HG02763 (cell line): ENCODE measurements around the gene PARK7.

ENCODE experiments used
- ATAC-seq: cut with Tn5 transposase; IDR thresholded peaks from one replicate; pipeline ENCODE4 v1.9.1; 2021; ENCODE audit warnings: mild to moderate bottlenecking, moderate library complexity; ENCODE audit not compliant: unreplicated experiment

Gene PARK7

GRCh38 chr1:8006037-8006963 is 44.8 kb downstream of the PARK7 start:
- ATAC-seq, result no peak

GRCh38 chr1:8009043-8010002 is 47.8 kb downstream of the PARK7 start:
- no peak for ATAC-seq

- ATAC-seq, result no peak
Measured at GRCh38 chr1:8010080-8010664, 48.7 kb downstream of the PARK7 start.

DNA sequence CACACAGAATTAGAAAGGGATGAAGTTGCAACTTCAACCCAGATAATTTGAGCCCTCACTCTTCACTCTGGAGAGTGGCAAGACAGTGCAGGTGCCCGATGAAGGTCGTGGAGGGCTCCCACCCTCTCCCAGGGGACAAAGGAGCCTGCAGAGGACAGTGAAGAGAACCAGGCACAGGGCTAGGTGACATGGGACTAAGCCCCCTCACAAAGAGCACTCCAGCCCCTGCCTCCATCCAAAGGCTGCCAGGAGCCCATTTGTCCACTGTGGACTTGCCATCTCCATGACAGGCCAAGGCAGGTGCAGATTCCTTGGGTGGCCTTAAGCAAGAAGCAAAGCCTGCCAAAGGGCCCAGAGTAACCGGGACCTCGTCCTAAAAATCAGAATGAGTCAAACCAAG is 49.5 kb downstream of the PARK7 start:
- no peak for ATAC-seq

DNA sequence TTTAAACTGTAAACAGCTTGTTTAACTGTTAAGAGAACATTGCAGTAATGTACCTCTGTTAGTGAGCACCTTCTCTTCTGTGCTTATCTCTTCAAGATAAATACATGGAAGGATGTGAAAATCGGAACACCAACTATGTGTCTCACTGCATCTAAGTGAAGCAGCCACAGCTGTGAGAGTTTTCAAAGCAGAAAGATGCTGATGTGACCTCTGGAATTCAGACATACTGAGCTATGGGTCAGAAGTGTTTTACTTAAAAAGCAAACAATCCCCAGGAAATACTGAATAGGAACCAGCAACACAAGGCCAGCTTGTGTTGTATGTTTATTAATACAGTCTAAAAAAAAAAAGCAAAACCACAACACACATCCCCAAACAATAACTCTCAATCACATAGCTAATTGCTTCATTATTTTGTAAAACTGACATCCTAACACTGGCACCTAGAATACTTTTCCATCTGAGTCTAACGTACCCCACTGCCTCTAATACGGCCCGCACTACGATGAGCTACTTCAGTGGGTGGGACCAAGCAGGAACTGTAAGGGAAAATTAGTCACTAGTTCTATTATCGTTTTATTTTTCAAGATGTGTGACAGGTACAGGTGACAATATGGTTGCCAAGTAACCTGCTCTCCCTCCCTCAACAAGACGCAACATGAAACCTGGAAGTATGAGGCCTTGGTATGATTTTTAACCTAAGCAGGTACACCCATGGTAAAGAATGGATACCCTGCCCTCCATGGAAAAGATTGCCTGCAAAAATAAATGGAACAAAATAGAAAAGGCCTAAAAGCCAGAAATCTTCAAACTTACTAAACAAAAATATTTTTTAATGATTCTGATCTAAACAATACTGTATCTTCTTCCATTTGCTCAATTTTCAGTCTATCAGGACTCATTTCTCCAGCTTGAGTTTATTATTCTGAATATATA is 50.7 kb downstream of the PARK7 start:
- no peak for ATAC-seq

DNA sequence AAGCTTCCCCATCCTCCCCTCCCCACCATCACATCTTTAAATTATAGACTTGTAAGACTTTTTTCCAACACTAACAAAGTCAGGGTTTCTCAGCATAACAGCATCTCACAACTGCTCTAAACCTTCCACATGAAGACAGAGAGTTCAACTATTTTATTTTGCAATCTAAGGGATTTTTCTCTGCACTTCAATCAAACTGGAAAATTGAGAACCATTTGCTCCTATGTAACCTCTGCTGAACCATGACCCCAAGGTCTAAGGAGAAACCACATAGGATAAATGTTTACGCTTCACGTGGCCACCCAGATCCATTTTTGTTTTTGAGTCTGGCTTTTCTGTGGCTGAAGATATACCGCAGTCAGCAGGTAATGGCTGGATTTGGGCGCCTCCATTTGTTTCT is 51.4 kb downstream of the PARK7 start:
- ATAC-seq, result no peak

- no peak for ATAC-seq
Measured at GRCh38 chr1:8013399-8013798, 51.9 kb downstream of the PARK7 start.

DNA sequence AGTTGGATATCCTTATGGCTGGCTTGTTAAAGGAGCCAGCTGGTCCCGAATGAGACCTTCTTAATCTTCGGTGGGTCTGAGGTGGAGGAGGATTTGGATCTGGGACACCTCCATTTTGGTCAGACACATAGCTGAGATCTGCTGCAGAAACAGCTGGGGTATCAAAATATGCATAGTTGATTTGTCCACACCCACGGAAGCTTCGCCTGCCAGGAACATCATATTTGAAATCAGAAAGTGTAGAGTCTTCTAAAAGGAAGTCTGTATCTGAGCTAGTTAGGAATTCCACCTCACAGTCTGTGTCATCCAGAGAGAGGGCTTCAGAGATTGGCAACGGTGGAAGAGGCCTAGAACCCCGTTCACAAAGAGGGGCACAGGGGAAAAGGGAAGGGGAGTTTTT is 52.3 kb downstream of the PARK7 start:
- ATAC-seq, result no peak

GRCh38 chr1:8014381-8014988 is 53.0 kb downstream of the PARK7 start:
- ATAC-seq, result no peak

GRCh38 chr1:8015036-8015808 is 53.7 kb downstream of the PARK7 start:
- no peak for ATAC-seq

- ATAC-seq, result no peak
Measured at GRCh38 chr1:8015809-8016165, 54.3 kb downstream of the PARK7 start.

GRCh38 chr1:8016210-8016894 is 54.8 kb downstream of the PARK7 start:
- ATAC-seq, result no peak

DNA sequence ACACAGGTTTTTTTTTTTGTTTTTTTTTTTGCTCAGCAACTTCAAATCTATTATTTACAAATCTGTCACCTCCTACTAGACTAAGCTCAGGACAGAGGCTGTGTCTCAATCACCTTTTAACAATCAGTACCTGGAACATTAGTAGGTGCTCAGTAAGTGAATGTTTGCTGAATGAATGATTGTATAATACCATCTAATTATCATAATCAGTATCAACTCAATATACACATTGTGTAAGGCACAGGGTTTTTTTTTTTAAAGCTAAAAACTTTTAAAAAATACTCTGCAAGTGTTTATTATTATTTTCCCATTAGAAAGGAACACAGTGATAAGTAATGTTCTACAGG is 55.4 kb downstream of the PARK7 start:
- ATAC-seq, result no peak

GRCh38 chr1:8017495-8018197 is 56.1 kb downstream of the PARK7 start:
- ATAC-seq, result no peak

DNA sequence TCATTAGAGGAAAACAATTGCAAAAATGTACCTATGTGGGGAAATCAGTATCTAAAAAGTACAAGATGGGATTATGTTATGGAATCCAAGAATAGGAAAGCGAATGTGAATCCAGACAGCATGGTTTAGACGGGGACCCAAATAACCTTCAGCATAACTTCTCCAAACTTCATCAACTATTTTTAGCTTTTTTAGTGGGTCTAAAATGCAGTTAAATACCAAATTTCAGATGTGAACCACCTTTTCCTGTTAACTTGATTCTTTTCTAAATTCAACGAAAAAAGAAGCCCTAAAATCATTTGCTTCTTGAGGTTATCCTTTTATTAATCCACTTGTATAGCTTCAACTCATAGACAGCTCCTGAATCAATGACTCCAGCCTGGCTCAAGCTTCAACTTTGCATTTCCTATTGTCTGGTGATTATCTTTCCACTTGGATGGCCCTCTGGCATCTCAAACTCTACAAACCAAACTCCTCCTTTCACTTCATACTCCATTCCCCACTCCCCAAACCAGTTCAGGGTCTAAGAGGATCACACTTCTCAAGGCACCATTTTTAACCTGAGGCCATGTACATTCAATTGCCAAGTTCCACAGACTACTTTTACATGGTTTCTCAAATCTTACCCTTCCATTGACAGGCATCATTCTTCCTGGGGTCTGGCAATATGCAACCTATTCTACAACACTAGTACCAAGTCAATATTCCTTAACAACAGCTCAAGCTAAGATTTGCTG is 57.1 kb downstream of the PARK7 start:
- ATAC-seq, result no peak

DNA sequence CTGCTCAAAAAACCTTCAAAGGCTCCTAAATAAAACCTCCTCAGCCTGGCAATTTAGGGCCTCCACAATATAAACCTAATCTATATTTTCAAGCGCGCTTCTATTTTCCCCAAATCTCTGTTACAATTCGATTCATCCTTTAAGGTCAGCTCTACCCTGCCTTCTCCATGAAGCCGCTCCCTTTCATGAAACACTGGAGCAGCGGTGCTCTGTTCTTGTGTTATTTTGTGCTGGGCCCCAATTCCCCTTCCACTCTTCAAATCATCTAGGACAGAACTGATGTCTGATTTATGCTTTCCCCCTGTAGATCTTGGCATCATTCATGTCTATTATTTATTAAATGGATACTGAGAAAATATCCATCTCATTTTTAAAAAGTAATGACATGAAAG is 57.7 kb downstream of the PARK7 start:
- ATAC-seq, result no peak

DNA sequence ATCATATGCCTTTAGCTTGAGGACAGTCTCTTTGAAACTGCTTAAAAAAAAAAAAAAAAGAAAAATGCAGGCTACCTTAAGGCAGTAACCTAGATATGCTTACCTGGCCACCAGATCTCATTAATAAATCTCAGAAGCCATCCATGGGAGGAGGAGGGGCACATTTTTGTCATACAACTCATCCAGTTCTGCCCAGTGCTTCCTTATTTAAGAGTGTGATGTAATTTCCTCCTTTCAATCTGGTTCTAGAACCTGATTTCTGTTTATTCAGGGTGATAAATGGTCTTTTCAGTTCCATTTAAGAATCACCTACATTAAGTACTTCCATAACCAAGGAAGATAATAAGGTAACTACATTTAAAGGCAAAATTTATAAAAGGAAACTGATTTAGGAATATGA is 58.5 kb downstream of the PARK7 start:
- ATAC-seq, result no peak
